ENCODE measurements around the gene SERINC1.

SERINC1 gene

GRCh38 chr6:122416825-122417224 lies 54.8 kb downstream of the SERINC1 start:
- TF ChIP-seq CTCF (IDR thresholded peaks at IDR 0.05; ENCODE audit: low read depth, low read length) = no peak
- no peak for DNase-seq (ENCODE audit: extremely low read depth, low read depth)

GRCh38 chr6:122412001-122412400 lies 59.6 kb downstream of the SERINC1 start:
- TF ChIP-seq CTCF (IDR thresholded peaks at IDR 0.05; ENCODE audit: low read depth, low read length) = no peak
- no peak for DNase-seq (ENCODE audit: extremely low read depth, low read depth)

- no peak for DNase-seq (ENCODE audit: extremely low read depth, low read depth)
- no peak for TF ChIP-seq CTCF (IDR thresholded peaks at IDR 0.05; ENCODE audit: low read depth, low read length)
Measured at GRCh38 chr6:122408702-122409458, 62.7 kb downstream of the SERINC1 start.

GRCh38 chr6:122408240-122408639 lies 63.4 kb downstream of the SERINC1 start:
- TF ChIP-seq CTCF (IDR thresholded peaks at IDR 0.05; ENCODE audit: low read depth, low read length) = no peak
- DNase-seq (ENCODE audit: extremely low read depth, low read depth) = no peak

GRCh38 chr6:122407712-122408111 lies 63.9 kb downstream of the SERINC1 start:
- no peak for TF ChIP-seq CTCF (IDR thresholded peaks at IDR 0.05; ENCODE audit: low read depth, low read length)
- no peak for DNase-seq (ENCODE audit: extremely low read depth, low read depth)

- TF ChIP-seq CTCF (IDR thresholded peaks at IDR 0.05; ENCODE audit: low read depth, low read length) = no peak
Measured at GRCh38 chr6:122406187-122406586, 65.4 kb downstream of the SERINC1 start.

GRCh38 chr6:122405417-122405816 lies 66.2 kb downstream of the SERINC1 start:
- no peak; the same call in 1 of the 2 replicates for TF ChIP-seq CTCF (IDR thresholded peaks at IDR 0.05; ENCODE audit: low read depth, low read length)
- DNase-seq (ENCODE audit: extremely low read depth, low read depth) = no peak

More at GRCh38 chr6:122406187-122406586, 65.4 kb downstream of the SERINC1 start:
- no peak for DNase-seq (ENCODE audit: extremely low read depth, low read depth)
